Breast epithelium (tissue), 4 donors: ENCODE results near the gene RPSA. TPM values are rescaled to one million over a fixed set of nuclear protein-coding genes. Genes with fewer than 3 reads are reported as not detected.

Experiments
- DNase-seq, 2 donors: peaks; one replicate each; pipeline ENCODE4 v3.0.0-alpha.2; 2019; ENCODE audit warnings: low spot score in 2 of 2
- H3K27ac ChIP-seq, 2 donors: fragments of 200-600 bp; sonication (generic) in 1 of 2; one replicate each; pipeline ENCODE4 v1.5.1; 2016 to 2019; ENCODE audit warnings: mild to moderate bottlenecking in 1 of 2
- H3K27me3 ChIP-seq, 2 donors: fragments of 200-600 bp; sonication (generic) in 1 of 2; one replicate each; pipeline versions ENCODE4 v1.5.1 to v1.6.0; 2017 to 2019; ENCODE audit warnings: control low read depth in 1 of 2, mild to moderate bottlenecking in 1 of 2
- H3K36me3 ChIP-seq: fragments of 200-600 bp; one replicate; pipeline ENCODE4 v1.5.1; 2019
- H3K4me1 ChIP-seq, 2 donors: fragments of 200-600 bp; sonication (generic); one replicate each; pipeline ENCODE4 v1.5.1; 2016 to 2019; ENCODE audit warnings: control low read depth in 1 of 2
- H3K4me3 ChIP-seq, 3 donors: fragments of 200-600 bp; sonication (generic); 1 replicate in 2 of 3; 2 replicates in 1 of 3; pipeline ENCODE4 v1.5.1; 2016 to 2019; ENCODE audit warnings: mild to moderate bottlenecking in 3 of 3, moderate library complexity in 2 of 3
- H3K9me3 ChIP-seq, 2 donors: fragments of 200-600 bp; sonication (generic) in 1 of 2; one replicate each; pipeline ENCODE4 v1.5.1; 2016 to 2019; ENCODE audit warnings: control low read depth in 1 of 2
- POLR2A ChIP-seq: fragments of 450-650 bp; IDR thresholded peaks from one replicate; pipeline ENCODE4 v1.6.1; 2016; ENCODE audit warnings: antibody characterized with exemption, mild to moderate bottlenecking, moderate library complexity
- POLR2AphosphoS5 ChIP-seq, 3 donors: sonication (generic); formaldehyde crosslinking; IDR thresholded peaks; one replicate each; pipeline ENCODE4 v1.6.1; 2017; ENCODE audit warnings: antibody characterized with exemption in 3 of 3
- intact Hi-C: fragments of 100-400 bp; cut with DNase I; formaldehyde crosslinking; loops from one replicate; pipeline ENCODE4 v1.15.1; 2023; ENCODE audit warnings: low total_unique reads
- total RNA-seq, 3 donors: library from RNA; depleted of rRNA; stranded (reverse); fragments of >200 nt; gene quantifications; one replicate each; pipeline ENCODE4 v1.1.0, GENCODE V29; 2016
- TF ChIP-seq, protein P1 (sequence below), 3 donors: fragments of 450-650 bp; IDR thresholded peaks; one replicate each; pipeline ENCODE4 v1.5.1; 2016 to 2017; ENCODE audit warnings: antibody characterized with exemption in 3 of 3, mild to moderate bottlenecking in 3 of 3, moderate library complexity in 3 of 3

The RPSA gene
- total RNA-seq, 3 donors from 2014 or later: 852 to 1,731 (median 1,290) TPM

DNA sequence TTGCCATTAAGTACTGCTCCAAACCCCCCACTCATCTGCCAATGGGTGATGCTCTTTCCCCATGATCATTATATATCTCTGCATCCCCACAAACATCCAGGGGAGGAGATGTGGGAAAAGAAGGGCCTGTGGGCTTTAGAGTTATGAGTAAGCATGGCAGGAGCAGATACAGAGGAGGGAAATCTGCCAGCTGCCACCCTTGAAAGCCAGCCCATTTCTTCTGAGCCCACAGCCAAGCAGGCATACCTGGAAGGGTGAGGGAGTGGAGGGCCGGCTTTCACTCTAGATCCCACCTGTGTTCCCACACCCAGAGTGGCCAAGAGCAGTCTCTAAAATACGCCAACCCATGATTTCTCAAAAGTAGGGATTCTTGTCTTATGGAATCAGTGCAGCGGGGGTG is 25.1 kb upstream of the RPSA start:
- intact Hi-C loops: no loop called here
- Histone ChIP-seq H3K36me3 (no peaks in the 10 kb centered on the region), H3K27ac (no peak overlapping the region), H3K4me1 (no peaks in the 10 kb centered on the region), H3K9me3 (no peaks in the 10 kb centered on the region), H3K4me3 (no peak overlapping the region), H3K27me3 (no peaks in the 10 kb centered on the region)
- DNase-seq: no peak
- TF ChIP-seq, protein P1, sequence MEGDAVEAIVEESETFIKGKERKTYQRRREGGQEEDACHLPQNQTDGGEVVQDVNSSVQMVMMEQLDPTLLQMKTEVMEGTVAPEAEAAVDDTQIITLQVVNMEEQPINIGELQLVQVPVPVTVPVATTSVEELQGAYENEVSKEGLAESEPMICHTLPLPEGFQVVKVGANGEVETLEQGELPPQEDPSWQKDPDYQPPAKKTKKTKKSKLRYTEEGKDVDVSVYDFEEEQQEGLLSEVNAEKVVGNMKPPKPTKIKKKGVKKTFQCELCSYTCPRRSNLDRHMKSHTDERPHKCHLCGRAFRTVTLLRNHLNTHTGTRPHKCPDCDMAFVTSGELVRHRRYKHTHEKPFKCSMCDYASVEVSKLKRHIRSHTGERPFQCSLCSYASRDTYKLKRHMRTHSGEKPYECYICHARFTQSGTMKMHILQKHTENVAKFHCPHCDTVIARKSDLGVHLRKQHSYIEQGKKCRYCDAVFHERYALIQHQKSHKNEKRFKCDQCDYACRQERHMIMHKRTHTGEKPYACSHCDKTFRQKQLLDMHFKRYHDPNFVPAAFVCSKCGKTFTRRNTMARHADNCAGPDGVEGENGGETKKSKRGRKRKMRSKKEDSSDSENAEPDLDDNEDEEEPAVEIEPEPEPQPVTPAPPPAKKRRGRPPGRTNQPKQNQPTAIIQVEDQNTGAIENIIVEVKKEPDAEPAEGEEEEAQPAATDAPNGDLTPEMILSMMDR (IDR thresholded peaks at IDR 0.05): no peak
- TF ChIP-seq POLR2AphosphoS5 (IDR thresholded peaks at IDR 0.05) (no peak), POLR2A (no peak)

DNA sequence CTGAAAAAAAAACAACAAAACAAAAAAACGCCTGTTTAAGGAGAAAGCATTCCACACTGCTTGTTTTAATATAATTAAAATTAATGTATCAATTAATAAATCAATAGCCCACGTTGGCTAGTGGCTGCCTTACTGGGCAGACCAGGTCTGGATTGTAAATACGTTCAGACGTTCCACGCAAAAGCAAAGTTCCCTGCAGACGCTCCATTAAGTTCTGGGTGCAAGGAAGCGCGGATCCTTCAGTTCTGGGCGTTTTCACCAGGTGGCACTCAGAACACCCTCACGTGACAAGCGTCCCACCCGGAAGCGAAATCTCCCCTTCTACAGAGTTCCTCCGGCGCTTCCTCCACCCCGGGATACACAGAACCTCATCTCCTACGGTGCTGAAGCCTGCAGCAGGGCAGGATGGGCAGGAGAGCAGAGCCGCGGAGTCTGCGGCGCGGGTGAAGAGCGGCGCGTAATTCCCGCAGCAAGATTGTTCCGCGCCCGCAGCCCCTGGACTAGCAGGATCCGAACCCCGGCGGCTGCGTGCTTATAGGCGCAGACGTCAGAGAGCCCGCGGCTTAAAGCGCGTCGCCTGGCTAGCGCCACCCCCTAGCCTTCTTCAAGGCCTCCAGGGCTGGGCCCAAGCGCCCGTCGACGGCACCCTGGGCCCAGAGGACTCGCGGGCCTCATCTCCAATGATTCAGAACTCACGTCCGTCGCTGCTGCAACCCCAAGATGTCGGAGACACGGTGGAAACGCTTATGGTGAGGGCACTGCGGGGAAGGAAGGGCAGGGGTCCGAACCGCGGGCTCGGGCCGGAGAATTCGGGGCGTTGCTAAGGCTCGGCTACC is 23.3 kb upstream of the RPSA start, which contains the start of gene SLC25A38:
Gene SLC25A38, plus strand, starts transcription at position 326 of the 836 bp plus-strand sequence. Its CDS starts 355 bp downstream, at position 681.
- no peaks in the 10 kb centered on the region for H3K4me1 ChIP-seq
- DNase-seq: peak; percentile 54 to 60
- no peaks in the 10 kb centered on the region for H3K36me3 ChIP-seq
- no peaks in the 10 kb centered on the region for H3K9me3 ChIP-seq
- no peaks in the 10 kb centered on the region for H3K27me3 ChIP-seq
- TF ChIP-seq, protein P1 (IDR thresholded peaks at IDR 0.05): peak in 1 of 3 donors; percentile 24
- TF ChIP-seq POLR2A (no peak), POLR2AphosphoS5 (IDR thresholded peaks at IDR 0.05) (peak; percentile 30 to 52 (median 50))
- peak within 1 kb of the TSS; percentile 87 to 94 for H3K27ac ChIP-seq
- H3K4me3 ChIP-seq: peak within 1 kb of the TSS; percentile 64 to 87 (median 70)
- intact Hi-C loops: no loop called here

DNA sequence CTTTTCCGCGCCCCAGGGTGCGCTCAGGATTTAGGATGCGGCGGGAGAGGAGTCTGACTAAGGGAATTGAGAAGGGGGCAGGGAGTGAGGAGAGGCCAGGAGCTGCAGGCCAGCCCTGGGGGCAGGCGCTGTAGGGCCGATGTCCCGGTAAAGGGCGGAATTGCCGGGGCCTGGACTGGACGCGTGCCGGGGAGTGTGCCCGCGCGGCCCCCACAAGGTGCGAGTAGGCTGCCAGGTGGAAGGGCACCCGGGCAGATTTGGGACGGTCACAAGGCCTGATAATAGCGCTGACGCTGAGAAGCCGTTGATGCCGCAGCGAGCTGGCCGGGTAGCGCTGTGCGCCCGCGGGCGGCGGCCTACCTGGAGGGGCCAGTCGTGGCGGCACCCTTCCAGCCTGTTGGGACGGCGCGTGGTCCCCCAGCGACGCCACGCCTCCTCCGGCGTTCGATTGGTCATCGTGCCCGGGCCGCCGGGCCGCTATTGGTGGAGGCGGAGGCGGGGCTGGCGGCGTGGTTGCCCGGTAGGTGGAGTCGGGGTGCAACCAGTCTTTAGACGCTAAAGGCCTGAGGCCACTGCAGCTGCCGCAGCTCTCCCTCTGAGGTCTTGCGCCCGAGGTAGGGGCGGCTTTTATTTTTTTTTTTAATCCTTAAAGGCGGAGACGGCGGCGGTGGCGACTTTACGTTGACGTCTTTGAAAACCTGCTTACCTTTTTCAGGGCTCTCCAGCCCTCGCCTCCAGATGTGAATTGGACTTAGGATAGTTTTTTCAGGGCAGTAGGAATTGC is 22.4 kb upstream of the RPSA start:
- peak overlapping the region; percentile 87 to 94 for H3K27ac ChIP-seq
- no peaks in the 10 kb centered on the region for H3K36me3 ChIP-seq
- intact Hi-C loops: no loop called here
- no peaks in the 10 kb centered on the region for H3K4me1 ChIP-seq
- peak; percentile 93 to 97 for DNase-seq
- H3K9me3 ChIP-seq: no peaks in the 10 kb centered on the region
- no peaks in the 10 kb centered on the region for H3K27me3 ChIP-seq
- H3K4me3 ChIP-seq: peak overlapping the region; percentile 64 to 87 (median 70)
- TF ChIP-seq POLR2A (peak; percentile 15), POLR2AphosphoS5 (IDR thresholded peaks at IDR 0.05) (peak; percentile 71 to 81 (median 78))
- TF ChIP-seq, protein P1 (IDR thresholded peaks at IDR 0.05): peak in 2 of 3 donors; percentile 8 to 16

DNA sequence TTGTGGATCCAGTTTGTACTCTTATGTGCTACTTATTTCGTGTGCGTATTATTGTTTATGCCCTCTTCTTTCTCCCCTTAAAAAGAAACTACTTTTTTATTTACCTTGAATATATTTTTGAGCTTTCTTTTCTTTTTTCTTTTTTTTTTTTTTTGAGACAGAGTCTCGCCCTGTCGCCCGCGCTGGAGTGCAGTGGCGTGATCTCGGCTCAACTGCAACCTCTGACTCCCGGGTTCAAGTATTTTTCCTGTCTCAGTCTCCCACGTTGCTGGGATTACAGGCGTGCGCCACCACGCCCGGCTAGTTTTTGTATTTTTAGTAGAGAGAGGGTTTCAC is 21.9 kb upstream of the RPSA start:
- TF ChIP-seq POLR2AphosphoS5 (IDR thresholded peaks at IDR 0.05) (no peak), POLR2A (no peak)
- TF ChIP-seq, protein P1 (IDR thresholded peaks at IDR 0.05): no peak
- DNase-seq: no peak
- Histone ChIP-seq H3K4me1 (no peaks in the 10 kb centered on the region), H3K36me3 (no peaks in the 10 kb centered on the region), H3K4me3 (peak overlapping the region; percentile 64 to 87 (median 70)), H3K9me3 (no peaks in the 10 kb centered on the region), H3K27me3 (no peaks in the 10 kb centered on the region), H3K27ac (peak overlapping the region in 1 of 2 donors; percentile 94)
- intact Hi-C loops: no loop called here
